Progenitor cell of endocrine pancreas (in vitro differentiated cells): ENCODE data around the gene FGD5. TPM values are rescaled to one million over a fixed set of nuclear protein-coding genes. Genes with fewer than 3 reads are reported as not detected.

Source experiments
- DNase-seq: peaks from one replicate; pipeline ENCODE4 v3.0.0; 2021; ENCODE audit warnings: low spot score; ENCODE audit not compliant: unreplicated experiment
- H3K27ac Mint-ChIP-seq: 2 replicates; pipeline ENCODE4 v1.8.0; 2021; ENCODE audit warnings: mild to moderate bottlenecking, moderate library complexity, mixed read lengths
- H3K27me3 Mint-ChIP-seq: 2 replicates; pipeline ENCODE4 v1.8.0; 2021; ENCODE audit warnings: mixed read lengths
- H3K36me3 Mint-ChIP-seq: 2 replicates; pipeline ENCODE4 v1.8.0; 2022; ENCODE audit warnings: mixed read lengths; ENCODE audit not compliant: insufficient read depth
- H3K4me1 Mint-ChIP-seq: 2 replicates; pipeline ENCODE4 v1.8.0; 2021; ENCODE audit warnings: low read depth, mixed read lengths
- H3K4me3 Mint-ChIP-seq: 2 replicates; pipeline ENCODE4 v1.8.0; 2021; ENCODE audit warnings: low read depth, mild to moderate bottlenecking, moderate library complexity, mixed read lengths
- H3K9me3 Mint-ChIP-seq: 2 replicates; pipeline ENCODE4 v1.8.0; 2021; ENCODE audit warnings: low read depth, mixed read lengths
- CTCF ChIP-seq: fragments of 200-600 bp; sonication (generic); IDR thresholded peaks from one replicate; pipeline ENCODE4 v1.5.0; 2021; ENCODE audit warnings: antibody characterized with exemption, mild to moderate bottlenecking; ENCODE audit not compliant: unreplicated experiment
- total RNA-seq: library from RNA; stranded (reverse); gene quantifications from 2 replicates; pipeline ENCODE4 v1.2.1, GENCODE V29; 2021

FGD5 gene
- total RNA-seq, 1 donor from 2014 or later: 0.17 TPM

- Mint-ChIP-seq H3K27me3 (peaks cover 31% of the 10 kb centered on the region), H3K27ac (no peak overlapping the region), H3K36me3 (no peaks in the 10 kb centered on the region), H3K9me3 (no peaks in the 10 kb centered on the region), H3K4me1 (no peaks in the 10 kb centered on the region), H3K4me3 (no peak overlapping the region)
- DNase-seq: no peak
- no peak for TF ChIP-seq CTCF
Measured at GRCh38 chr3:14862303-14862660, 43.5 kb downstream of the FGD5 start.

- Mint-ChIP-seq H3K36me3 (no peaks in the 10 kb centered on the region), H3K27ac (no peak overlapping the region), H3K27me3 (peaks cover 28% of the 10 kb centered on the region), H3K9me3 (no peaks in the 10 kb centered on the region), H3K4me3 (no peak overlapping the region), H3K4me1 (no peaks in the 10 kb centered on the region)
- no peak for DNase-seq
- TF ChIP-seq CTCF: no peak
Measured at GRCh38 chr3:14862661-14863230, 44.0 kb downstream of the FGD5 start.

GRCh38 chr3:14863333-14864100, 44.8 kb downstream of the FGD5 start:
- TF ChIP-seq CTCF: no peak
- Mint-ChIP-seq H3K9me3 (no peaks in the 10 kb centered on the region), H3K4me1 (no peaks in the 10 kb centered on the region), H3K27ac (no peak overlapping the region), H3K4me3 (no peak overlapping the region), H3K27me3 (peaks cover 25% of the 10 kb centered on the region), H3K36me3 (no peaks in the 10 kb centered on the region)
- DNase-seq: no peak

- Mint-ChIP-seq H3K4me1 (no peaks in the 10 kb centered on the region), H3K36me3 (no peaks in the 10 kb centered on the region), H3K9me3 (no peaks in the 10 kb centered on the region), H3K4me3 (no peak overlapping the region), H3K27ac (no peak overlapping the region), H3K27me3 (peaks cover 25% of the 10 kb centered on the region)
- no peak for TF ChIP-seq CTCF
- DNase-seq: no peak
Measured at GRCh38 chr3:14864131-14864530, 45.4 kb downstream of the FGD5 start.

- Mint-ChIP-seq H3K27ac (no peak overlapping the region), H3K9me3 (no peaks in the 10 kb centered on the region)
- TF ChIP-seq CTCF: no peak
Measured at GRCh38 chr3:14866627-14867026, 47.9 kb downstream of the FGD5 start.

More at GRCh38 chr3:14866627-14867026, 47.9 kb downstream of the FGD5 start:
- Mint-ChIP-seq H3K4me3 (no peak overlapping the region), H3K36me3 (no peaks in the 10 kb centered on the region), H3K4me1 (no peaks in the 10 kb centered on the region), H3K27me3 (peaks cover 30% of the 10 kb centered on the region)
- DNase-seq: no peak
